ENCODE data around the gene SERBP1.
"Not testable (repeated sequence)": the region's sequence is repeated elsewhere in the genome, so short reads cannot be mapped to it uniquely, and the experiment has no call there.

Gene SERBP1

DNA sequence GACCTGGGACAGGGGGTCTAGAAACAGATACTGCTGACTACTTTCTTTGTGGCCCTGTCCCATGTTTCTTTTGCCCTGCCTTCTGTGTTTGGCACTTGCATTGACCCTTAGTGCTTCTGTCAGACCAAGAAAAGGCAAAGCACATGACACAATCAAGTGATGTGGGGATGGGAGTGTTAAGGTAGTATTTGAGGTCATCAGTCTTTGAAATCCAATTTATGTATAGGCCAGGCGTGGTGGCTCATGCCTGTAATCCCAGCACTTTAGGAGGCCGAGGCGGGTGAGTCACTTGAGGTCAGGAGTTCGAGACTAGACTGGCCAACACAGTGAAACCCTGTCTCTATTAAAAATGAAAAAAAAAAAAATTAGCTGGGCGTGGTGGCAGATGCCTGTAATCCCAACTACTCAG, 26.0 kb downstream of the SERBP1 start:
- Mint-ChIP-seq H3K9me3 (no peaks in the 10 kb centered on the region), H3K27ac (no peak overlapping the region), H3K36me3 (peaks cover 5% of the 10 kb centered on the region), H3K27me3 (no peaks in the 10 kb centered on the region), H3K4me3 (no peak overlapping the region), H3K4me1 (no peaks in the 10 kb centered on the region)
- no peak for ATAC-seq

DNA sequence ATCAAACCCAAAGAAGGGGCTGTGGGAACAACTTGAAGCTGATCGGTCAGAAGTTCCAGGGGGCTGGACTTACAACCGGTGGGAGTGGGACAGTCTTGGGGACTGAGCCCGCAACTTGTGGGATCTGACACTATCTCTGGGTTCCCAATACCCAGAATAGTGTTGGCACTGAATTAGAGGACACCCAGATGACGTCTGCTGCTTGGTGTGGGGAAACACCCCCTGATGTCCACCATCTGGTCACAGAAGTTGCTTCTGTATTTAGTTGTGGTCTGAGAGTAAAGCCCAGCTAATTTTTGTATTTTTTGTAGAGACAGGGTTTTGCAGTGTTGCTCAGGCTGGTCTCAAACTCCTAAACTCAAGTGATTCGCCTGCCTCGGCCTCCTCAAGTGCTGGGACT, 28.8 kb downstream of the SERBP1 start:
- Mint-ChIP-seq H3K4me1 (no peaks in the 10 kb centered on the region), H3K36me3 (peaks cover 14% of the 10 kb centered on the region), H3K27ac (no peak overlapping the region), H3K9me3 (no peaks in the 10 kb centered on the region), H3K27me3 (no peaks in the 10 kb centered on the region), H3K4me3 (no peak overlapping the region)
- ATAC-seq: no peak

DNA sequence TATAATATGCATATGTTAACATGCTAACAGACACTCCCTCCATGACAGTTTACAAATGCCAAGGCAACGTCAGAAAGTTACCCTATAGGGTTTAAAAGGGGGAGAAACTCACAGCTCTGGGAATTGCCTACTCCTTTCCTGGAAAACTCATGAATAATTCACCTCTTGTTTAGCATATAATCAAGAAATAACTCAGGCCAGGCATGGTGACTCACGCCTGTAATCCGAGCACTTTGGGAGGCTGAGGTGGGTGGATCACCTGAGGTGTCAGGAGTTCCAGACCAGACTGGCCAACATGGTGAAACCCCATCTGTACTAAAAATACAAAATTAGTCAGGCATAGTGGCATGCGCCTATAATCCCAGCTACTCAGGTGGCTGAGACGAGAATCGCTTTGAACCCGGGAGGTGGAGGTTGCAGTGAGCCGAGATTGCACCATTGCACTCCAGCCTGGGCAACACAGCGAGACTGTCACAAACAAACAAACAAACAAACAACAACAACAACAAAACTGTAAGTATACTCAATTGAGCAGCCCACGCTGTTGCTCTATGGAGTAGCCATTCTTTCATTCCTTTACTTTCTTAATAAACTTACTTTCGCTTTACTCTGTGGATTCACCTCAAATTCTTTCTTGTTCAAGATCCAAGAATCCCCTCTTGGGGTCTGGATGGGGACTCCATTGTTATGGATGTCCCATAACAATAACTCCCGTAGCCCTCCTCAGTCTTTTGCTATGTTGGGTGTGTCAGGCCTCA, 30.0 kb downstream of the SERBP1 start:
- H3K36me3 Mint-ChIP-seq: peaks cover 24% of the 10 kb centered on the region
- not testable (repeated sequence) for H3K9me3 Mint-ChIP-seq, H3K27ac Mint-ChIP-seq, H3K27me3 Mint-ChIP-seq, H3K4me3 Mint-ChIP-seq, ATAC-seq, H3K4me1 Mint-ChIP-seq

DNA sequence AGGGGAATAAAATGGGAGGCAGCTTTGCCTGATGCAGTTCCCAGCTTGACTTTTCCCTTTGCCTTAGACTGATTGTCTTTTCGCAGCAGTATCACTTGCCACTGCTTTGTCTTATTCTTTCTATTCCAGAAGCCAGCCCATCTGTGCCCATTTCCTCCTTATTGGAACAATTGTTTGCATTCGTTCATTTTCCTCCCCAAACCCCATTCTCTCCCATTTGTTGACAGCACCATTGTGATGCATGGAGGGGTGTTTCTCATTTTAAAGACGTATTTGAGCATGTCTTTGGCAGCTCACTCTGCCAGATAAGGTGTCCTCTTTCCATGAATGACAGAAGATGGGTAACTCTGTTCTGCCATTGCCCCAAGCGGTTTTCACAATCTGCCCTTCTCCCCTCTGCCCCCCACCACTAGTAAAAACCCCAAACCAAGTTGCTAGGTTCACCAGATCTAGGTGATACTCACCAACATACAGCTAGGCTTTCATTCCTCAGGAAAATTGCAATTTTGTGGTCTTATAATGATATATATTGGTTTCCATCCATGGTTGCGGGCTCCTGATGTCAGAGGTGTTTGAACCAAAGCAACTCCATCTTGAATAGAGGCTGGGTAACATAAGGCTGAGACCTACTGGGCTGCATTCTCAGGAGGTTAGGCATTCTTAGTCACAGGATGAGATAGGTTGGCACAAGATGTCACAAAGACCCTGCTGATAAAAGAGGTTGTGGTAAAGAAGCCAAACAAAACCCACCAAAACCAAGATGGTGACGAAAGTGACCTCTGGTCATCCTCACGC, 30.8 kb downstream of the SERBP1 start:
- Mint-ChIP-seq H3K27me3 (no peaks in the 10 kb centered on the region), H3K4me1 (no peaks in the 10 kb centered on the region), H3K27ac (no peak overlapping the region), H3K36me3 (peaks cover 25% of the 10 kb centered on the region), H3K9me3 (no peaks in the 10 kb centered on the region), H3K4me3 (no peak overlapping the region)
- no peak for ATAC-seq

DNA sequence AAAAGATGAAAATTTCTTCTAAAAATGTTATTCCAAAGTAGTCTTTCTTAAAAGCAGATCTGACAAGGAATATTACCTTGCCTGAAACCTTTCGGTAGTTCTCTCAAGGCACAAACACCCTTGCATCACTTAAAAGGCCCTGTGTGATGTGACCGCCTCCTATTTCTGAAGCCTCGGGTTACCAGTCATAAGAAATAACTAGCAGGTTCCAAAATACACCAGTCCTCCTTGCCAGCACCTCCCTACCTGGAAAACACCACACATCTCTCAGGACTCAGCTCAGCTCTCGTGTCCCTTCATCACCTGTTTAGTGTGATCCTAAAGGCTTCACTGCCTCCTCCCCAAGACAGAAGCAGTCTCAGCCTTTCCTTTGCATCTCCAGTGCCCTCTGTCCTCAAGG, 35.7 kb downstream of the SERBP1 start:
- Mint-ChIP-seq H3K4me1 (peaks cover 6% of the 10 kb centered on the region), H3K27me3 (no peaks in the 10 kb centered on the region), H3K36me3 (peaks cover 43% of the 10 kb centered on the region), H3K4me3 (no peak overlapping the region), H3K9me3 (no peaks in the 10 kb centered on the region), H3K27ac (no peak overlapping the region)
- ATAC-seq: no peak

DNA sequence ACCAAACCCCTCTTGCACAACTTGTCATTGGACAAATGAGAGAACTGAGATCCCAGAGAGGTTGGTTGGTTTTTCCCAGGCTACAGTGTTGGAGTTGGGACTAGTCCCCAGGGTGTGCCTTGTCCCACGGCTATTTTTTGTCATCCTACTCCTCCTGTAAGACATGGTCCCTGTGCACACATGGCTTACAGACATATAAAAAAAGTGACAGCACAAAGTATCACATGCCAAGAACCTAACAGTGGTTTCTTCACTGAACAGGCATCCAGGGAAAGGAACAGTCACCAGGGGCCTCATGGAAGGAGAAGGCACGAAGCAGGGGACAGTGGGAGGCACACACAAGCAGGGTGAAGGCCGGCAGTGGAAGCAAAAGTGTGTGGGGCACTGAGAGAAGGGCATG, 36.5 kb downstream of the SERBP1 start:
- H3K27ac Mint-ChIP-seq: no peak overlapping the region
- ATAC-seq: no peak
- H3K9me3 Mint-ChIP-seq: no peaks in the 10 kb centered on the region
- peaks cover 6% of the 10 kb centered on the region for H3K4me1 Mint-ChIP-seq
- peaks cover 43% of the 10 kb centered on the region for H3K36me3 Mint-ChIP-seq
- no peak overlapping the region for H3K4me3 Mint-ChIP-seq
- H3K27me3 Mint-ChIP-seq: no peaks in the 10 kb centered on the region

DNA sequence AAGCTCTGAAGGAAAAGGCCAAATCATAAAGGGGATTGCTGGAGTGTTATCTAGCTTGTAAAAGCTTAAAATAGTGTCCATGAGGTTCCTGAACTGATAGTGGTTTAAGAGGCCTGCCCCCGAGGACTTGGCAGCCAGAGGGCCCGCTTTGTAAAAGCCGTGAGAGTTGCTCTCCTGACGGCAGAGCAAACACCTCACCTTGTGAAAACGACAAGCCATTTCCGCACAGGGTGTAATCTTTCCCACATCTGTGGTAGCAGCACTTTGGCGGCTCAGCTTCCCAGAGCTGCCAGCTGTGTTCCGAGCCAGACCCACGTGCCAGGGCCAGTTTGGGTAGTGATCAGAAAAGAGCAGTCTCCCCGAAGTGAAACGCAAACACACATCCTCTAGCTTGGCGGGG, 37.0 kb downstream of the SERBP1 start:
- H3K9me3 Mint-ChIP-seq: no peaks in the 10 kb centered on the region
- H3K4me3 Mint-ChIP-seq: no peak overlapping the region
- H3K36me3 Mint-ChIP-seq: peaks cover 40% of the 10 kb centered on the region
- no peak for ATAC-seq
- no peak overlapping the region for H3K27ac Mint-ChIP-seq
- no peaks in the 10 kb centered on the region for H3K27me3 Mint-ChIP-seq
- peaks cover 6% of the 10 kb centered on the region for H3K4me1 Mint-ChIP-seq

DNA sequence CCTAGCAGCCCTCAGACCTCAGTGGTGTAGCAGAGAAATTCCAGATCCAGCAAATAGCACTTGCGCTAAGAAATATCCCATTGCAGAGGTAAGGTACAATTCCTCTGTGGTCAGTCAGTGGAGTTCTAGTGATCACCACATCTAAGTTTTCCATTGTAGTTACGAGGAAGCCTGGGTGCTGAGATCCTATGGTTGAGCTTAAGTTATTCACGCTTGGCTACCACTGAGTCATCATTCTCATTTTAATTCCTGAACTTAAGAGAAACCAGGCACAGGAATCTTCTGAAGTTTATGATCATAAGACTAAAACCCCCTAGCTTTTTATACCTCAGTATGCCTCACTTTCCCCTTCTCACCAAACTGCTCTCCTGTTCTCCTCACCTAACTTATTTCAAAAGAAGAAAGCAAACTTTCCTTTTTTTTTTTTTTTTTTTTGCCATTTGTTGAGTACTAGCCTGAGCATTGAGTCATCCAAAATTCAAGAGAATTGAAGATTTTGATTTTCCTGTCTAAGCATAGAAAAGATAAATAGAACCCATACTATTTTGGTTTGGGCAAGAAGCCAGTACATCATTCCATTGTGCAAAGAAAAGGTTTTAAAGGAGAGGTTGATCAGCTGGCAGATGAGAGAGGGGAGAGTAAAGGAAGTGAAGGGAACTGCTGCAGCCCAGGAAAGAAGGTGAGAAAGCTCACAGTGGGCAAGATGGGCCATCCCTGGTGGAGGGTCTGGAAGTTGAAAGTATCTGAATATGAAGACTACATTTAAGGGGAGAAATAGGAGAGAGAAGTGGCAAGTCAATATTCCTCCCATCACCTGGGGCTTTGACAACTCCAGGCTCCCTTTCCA, 39.9 kb downstream of the SERBP1 start:
- Mint-ChIP-seq H3K27me3 (no peaks in the 10 kb centered on the region), H3K27ac (no peak overlapping the region), H3K4me3 (no peak overlapping the region), H3K36me3 (peaks cover 25% of the 10 kb centered on the region), H3K9me3 (peaks cover 6% of the 10 kb centered on the region), H3K4me1 (peaks cover 6% of the 10 kb centered on the region)
- no peak for ATAC-seq

DNA sequence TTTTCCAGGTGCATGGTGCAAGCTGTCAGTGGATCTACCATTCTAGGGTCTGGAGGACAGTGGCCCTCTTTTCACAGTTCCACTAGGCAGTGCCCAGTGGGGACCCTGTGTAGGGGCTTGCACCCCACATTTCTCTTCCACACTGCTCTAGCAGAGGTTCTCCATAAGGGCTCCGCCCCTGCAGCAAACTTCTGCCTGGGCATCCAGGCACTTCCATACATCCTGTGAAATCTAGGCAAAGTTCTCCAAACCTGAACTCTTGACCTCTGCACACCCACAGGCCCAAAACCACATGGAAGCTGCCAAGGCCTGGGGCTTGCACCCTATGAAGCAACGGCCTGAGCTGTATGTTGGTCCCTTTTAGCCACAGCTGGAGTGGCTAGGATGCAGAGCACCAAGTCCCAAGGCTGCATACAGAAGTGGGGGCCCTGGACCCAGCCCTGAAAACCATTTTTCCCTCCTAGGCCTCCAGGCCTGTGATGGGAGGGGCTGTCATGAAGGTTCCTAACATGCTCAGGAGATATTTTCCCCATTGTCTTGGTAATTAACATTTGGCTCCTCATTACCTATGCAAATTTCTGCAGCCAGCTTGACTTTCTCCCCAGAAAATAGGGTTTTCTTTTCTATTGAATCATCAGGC, 46.1 kb downstream of the SERBP1 start:
- Mint-ChIP-seq H3K4me3 (no peak overlapping the region), H3K27ac (no peak overlapping the region)

DNA sequence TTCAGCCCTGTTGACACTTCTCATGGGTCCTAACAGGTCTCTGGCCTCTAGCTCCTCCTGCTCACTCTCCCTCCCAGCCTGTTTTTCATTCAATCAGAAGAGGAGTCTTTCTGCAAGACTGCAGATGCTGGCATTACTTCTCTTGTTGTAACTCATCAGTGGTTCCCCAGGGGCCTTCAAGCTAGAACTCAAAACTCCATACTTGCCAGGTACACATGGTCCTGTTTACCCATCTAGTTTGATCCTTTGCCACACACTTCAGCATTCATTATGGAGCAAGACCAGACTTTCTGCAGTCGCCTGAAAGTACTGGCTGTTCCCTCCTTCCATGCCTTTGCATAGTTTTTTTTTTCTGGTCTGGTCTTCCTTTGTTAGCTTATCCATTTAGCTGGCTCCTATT, 47.9 kb downstream of the SERBP1 start:
- ATAC-seq: no peak
- peaks cover 53% of the 10 kb centered on the region for H3K36me3 Mint-ChIP-seq
- H3K4me1 Mint-ChIP-seq: no peaks in the 10 kb centered on the region
- H3K9me3 Mint-ChIP-seq: peaks cover 24% of the 10 kb centered on the region
- H3K27me3 Mint-ChIP-seq: no peaks in the 10 kb centered on the region
- H3K4me3 Mint-ChIP-seq: no peak overlapping the region
- H3K27ac Mint-ChIP-seq: no peak overlapping the region

More for the DNA sequence above, 46.1 kb downstream of the SERBP1 start:
- H3K4me1 Mint-ChIP-seq: no peaks in the 10 kb centered on the region
- H3K36me3 Mint-ChIP-seq: peaks cover 53% of the 10 kb centered on the region
- no peaks in the 10 kb centered on the region for H3K27me3 Mint-ChIP-seq
- peaks cover 24% of the 10 kb centered on the region for H3K9me3 Mint-ChIP-seq
- ATAC-seq: no peak

DNA sequence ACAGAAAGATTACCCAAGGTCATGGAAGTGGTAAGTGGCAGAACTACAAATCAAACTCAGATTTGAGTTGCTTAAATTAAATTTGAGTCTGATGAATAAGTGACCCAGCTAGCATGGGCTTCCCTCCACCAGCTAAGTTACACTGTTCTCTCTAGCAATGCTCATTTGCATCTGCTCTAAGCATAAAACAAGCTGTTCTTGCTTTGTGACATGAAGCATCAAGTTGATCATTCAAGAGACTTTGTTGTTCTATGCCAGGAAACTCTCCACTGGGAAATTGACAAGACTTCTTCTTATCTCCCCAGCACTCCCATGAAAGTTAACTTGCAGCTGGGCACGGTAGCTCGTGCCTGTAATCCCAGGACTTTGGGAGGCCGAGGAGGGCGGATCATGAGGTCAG, 49.0 kb downstream of the SERBP1 start:
- no peak overlapping the region for H3K27ac Mint-ChIP-seq
- H3K4me3 Mint-ChIP-seq: no peak overlapping the region
- H3K4me1 Mint-ChIP-seq: no peaks in the 10 kb centered on the region
- peaks cover 23% of the 10 kb centered on the region for H3K9me3 Mint-ChIP-seq
- peaks cover 56% of the 10 kb centered on the region for H3K36me3 Mint-ChIP-seq
- no peaks in the 10 kb centered on the region for H3K27me3 Mint-ChIP-seq
- no peak for ATAC-seq

DNA sequence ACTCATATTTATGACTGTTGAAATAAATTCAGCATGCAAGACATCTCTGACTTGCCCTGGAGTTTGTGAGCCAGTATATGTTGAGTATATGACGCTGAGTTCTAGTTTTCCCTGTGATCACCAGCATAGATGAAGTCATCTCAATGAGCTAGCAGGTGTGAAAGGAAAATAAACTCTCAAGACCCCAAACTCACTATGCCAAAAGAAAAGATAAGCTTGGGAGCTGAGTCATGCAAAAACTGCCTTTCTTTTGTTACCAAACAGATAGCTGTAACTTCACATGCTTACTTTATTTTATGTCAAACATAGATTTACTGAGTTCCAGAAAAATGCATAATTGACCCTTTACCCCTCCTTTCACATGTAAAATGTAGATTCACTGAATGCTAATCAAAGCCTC, 52.9 kb downstream of the SERBP1 start:
- H3K27ac Mint-ChIP-seq: no peak overlapping the region
- peaks cover 30% of the 10 kb centered on the region for H3K36me3 Mint-ChIP-seq
- H3K4me3 Mint-ChIP-seq: no peak overlapping the region
- H3K4me1 Mint-ChIP-seq: no peaks in the 10 kb centered on the region
- H3K9me3 Mint-ChIP-seq: no peaks in the 10 kb centered on the region
- ATAC-seq: no peak
- H3K27me3 Mint-ChIP-seq: no peaks in the 10 kb centered on the region

DNA sequence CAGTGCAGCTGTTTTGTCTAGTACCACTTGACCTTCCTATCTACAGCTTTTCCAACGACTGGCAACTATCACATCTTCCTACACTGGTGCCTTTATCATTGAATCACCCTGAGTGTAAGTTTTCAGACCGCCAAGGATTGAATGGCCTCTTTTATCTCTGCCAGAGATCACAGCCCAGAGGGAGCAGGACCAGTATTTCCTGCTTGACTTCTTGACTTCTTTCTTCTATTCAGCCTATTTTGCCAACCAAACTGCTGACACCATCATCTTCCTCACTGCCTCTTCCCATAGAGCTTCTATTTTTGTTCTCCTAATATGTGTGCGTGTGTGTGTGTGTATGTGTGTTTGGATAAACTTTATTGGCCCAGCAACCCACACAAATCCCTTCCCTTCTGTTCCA, 53.8 kb downstream of the SERBP1 start:
- Mint-ChIP-seq H3K4me1 (no peaks in the 10 kb centered on the region), H3K4me3 (no peak overlapping the region), H3K27me3 (no peaks in the 10 kb centered on the region), H3K36me3 (peaks cover 27% of the 10 kb centered on the region), H3K27ac (no peak overlapping the region), H3K9me3 (no peaks in the 10 kb centered on the region)
- no peak for ATAC-seq

DNA sequence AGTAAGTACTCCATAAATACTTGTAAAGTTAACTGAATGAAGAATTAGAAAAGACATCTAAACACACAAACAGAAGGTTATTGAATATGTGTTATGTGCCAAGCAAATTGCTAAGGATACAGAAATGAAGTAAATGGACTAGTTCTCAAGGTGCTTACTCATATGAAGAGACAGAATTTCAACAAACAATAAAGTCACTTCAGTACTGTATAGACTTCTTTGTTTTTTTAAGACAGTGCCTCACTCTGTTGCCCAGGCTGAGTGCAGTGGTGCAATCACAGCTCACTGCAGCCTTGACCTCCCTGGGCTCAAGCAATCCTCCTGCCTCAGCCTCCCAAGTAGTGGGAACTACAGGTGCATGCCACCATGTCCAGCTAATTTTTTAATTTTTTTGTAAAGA, 57.3 kb downstream of the SERBP1 start:
- no peak overlapping the region for H3K27ac Mint-ChIP-seq
- no peak overlapping the region for H3K4me3 Mint-ChIP-seq
- no peaks in the 10 kb centered on the region for H3K27me3 Mint-ChIP-seq
- no peaks in the 10 kb centered on the region for H3K9me3 Mint-ChIP-seq
- no peaks in the 10 kb centered on the region for H3K4me1 Mint-ChIP-seq
- ATAC-seq: no peak
- peaks cover 13% of the 10 kb centered on the region for H3K36me3 Mint-ChIP-seq

DNA sequence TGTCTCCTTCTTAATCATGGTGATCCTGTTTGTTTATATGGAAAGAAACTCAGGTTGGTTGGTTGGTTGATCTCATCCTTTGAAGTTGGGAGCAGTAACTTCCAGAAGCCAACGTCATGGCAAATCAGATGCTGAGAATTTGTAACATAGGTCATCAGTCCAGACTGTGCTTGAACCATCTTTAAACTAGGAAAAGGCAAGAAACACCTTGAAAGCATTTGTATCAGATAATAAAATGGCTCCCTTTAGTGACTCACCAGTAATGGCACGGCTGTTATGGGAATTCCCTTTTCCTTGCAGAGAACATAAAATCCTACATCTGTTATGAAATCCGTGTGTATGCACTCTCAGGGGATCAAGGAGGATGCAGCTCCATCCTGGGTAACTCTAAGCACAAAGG, 58.1 kb downstream of the SERBP1 start:
- no peak overlapping the region for H3K4me3 Mint-ChIP-seq
- no peaks in the 10 kb centered on the region for H3K27me3 Mint-ChIP-seq
- H3K36me3 Mint-ChIP-seq: peaks cover 13% of the 10 kb centered on the region
- ATAC-seq: no peak
- no peaks in the 10 kb centered on the region for H3K9me3 Mint-ChIP-seq
- no peaks in the 10 kb centered on the region for H3K4me1 Mint-ChIP-seq
- no peak overlapping the region for H3K27ac Mint-ChIP-seq
